Stimulated activated CD4-positive, alpha-beta T cell treated with anti-CD3 and anti-CD28 coated beads, Interleukin-1b, Interleukin-23, amount 100 ng/mL, for 24 hours (primary cell): ENCODE data around the gene MSRB3.

ENCODE experiments used
- DNase-seq, 4 experiments: peaks; one replicate each; pipeline ENCODE4 v3.0.0-alpha.2; 2020; ENCODE audit warnings: low read depth in 4 of 4, low spot score in 1 of 4

Gene MSRB3

GRCh38 chr12:65324056-65324455 lies 45.6 kb downstream of the MSRB3 start:
- no peak for DNase-seq

GRCh38 chr12:65324551-65324950 lies 46.1 kb downstream of the MSRB3 start:
- no peak for DNase-seq

GRCh38 chr12:65325183-65325582 lies 46.7 kb downstream of the MSRB3 start:
- no peak for DNase-seq

- DNase-seq = no peak
These were observed 48.1 kb downstream of the MSRB3 start for GRCh38 chr12:65326616-65327015.

- DNase-seq = no peak
These were observed 49.0 kb downstream of the MSRB3 start for GRCh38 chr12:65327207-65328076.

GRCh38 chr12:65329721-65330120 lies 51.2 kb downstream of the MSRB3 start:
- DNase-seq = no peak

- DNase-seq = no peak
These were observed 51.8 kb downstream of the MSRB3 start for GRCh38 chr12:65330331-65330730.

- DNase-seq = no peak
These were observed 53.0 kb downstream of the MSRB3 start for GRCh38 chr12:65331456-65331855.

- no peak for DNase-seq
These were observed 55.2 kb downstream of the MSRB3 start for GRCh38 chr12:65333649-65334048.

GRCh38 chr12:65334521-65334920 lies 56.0 kb downstream of the MSRB3 start:
- DNase-seq = no peak

GRCh38 chr12:65335021-65335714 lies 56.7 kb downstream of the MSRB3 start:
- DNase-seq = no peak

GRCh38 chr12:65335981-65336380 lies 57.5 kb downstream of the MSRB3 start:
- no peak for DNase-seq

GRCh38 chr12:65339161-65339560 lies 60.7 kb downstream of the MSRB3 start:
- DNase-seq = no peak

GRCh38 chr12:65343230-65343629 lies 64.7 kb downstream of the MSRB3 start:
- DNase-seq = no peak

- DNase-seq = no peak
These were observed 65.3 kb downstream of the MSRB3 start for GRCh38 chr12:65343801-65344200.

GRCh38 chr12:65355461-65355860 lies 77.0 kb downstream of the MSRB3 start:
- no peak for DNase-seq

- DNase-seq = no peak
These were observed 84.0 kb downstream of the MSRB3 start for GRCh38 chr12:65362234-65363031.

GRCh38 chr12:65364046-65364445 lies 85.6 kb downstream of the MSRB3 start:
- no peak for DNase-seq

GRCh38 chr12:65367396-65367795 lies 88.9 kb downstream of the MSRB3 start:
- DNase-seq = no peak

GRCh38 chr12:65368055-65368454 lies 89.6 kb downstream of the MSRB3 start:
- no peak for DNase-seq

GRCh38 chr12:65372574-65372973 lies 94.1 kb downstream of the MSRB3 start:
- DNase-seq = no peak

- DNase-seq = no peak
These were observed 105.8 kb downstream of the MSRB3 start for GRCh38 chr12:65384240-65384639.
